HepG2 (cell line): ENCODE results near the gene MAGEL2. TPM values are rescaled to one million over a fixed set of nuclear protein-coding genes. Genes with fewer than 3 reads are reported as not detected.

ENCODE experiments used
- CEBPB ChIP-seq: IDR thresholded peaks from 2 replicates; pipeline ENCODE4 v1.6.1; 2011; ENCODE audit warnings: low read depth, low read length, improper control_type of control experiment, borderline replicate concordance
- ELF1 ChIP-seq: sonication (generic); formaldehyde crosslinking; IDR thresholded peaks from 2 replicates; pipeline ENCODE4 v1.4.0; 2020; ENCODE audit warnings: missing genetic modification reagents
- KDM5B ChIP-seq: sonication (generic); formaldehyde crosslinking; IDR thresholded peaks from 2 replicates; pipeline ENCODE4 v1.4.0; 2020; ENCODE audit warnings: missing genetic modification reagents, mild to moderate bottlenecking, borderline replicate concordance
- PATZ1 ChIP-seq: sonication (generic); formaldehyde crosslinking; IDR thresholded peaks from 2 replicates; pipeline ENCODE4 v1.4.0; 2020; ENCODE audit warnings: missing genetic modification reagents
- POLR2G ChIP-seq: fragments of 200-400 bp; formaldehyde crosslinking; IDR thresholded peaks from 2 replicates; pipeline ENCODE4 v1.6.1; 2018; ENCODE audit warnings: mild to moderate bottlenecking, low read depth, low read length, moderate library complexity
- ZBTB40 ChIP-seq, 2 experiments: fragments of 450-650 bp in 1 of 2; sonication (generic) in 1 of 2; formaldehyde crosslinking in 1 of 2; IDR thresholded peaks; 2 replicates each; pipeline versions ENCODE4 v1.6.1 to v1.8.0; 2016 to 2022; ENCODE audit warnings: antibody characterized with exemption in 1 of 2, mild to moderate bottlenecking in 1 of 2, missing genetic modification reagents in 1 of 2
- ZNF264 ChIP-seq: sonication (generic); formaldehyde crosslinking; IDR thresholded peaks from 2 replicates; pipeline ENCODE4 v1.4.0; 2020; ENCODE audit warnings: missing genetic modification reagents
- ZNF574 ChIP-seq: sonication (generic); formaldehyde crosslinking; IDR thresholded peaks from 2 replicates; pipeline ENCODE4 v1.4.0; 2020; ENCODE audit warnings: missing genetic modification reagents
- ZNF687 ChIP-seq: sonication (generic); formaldehyde crosslinking; IDR thresholded peaks from 2 replicates; pipeline ENCODE4 v1.5.1; 2020; ENCODE audit warnings: mild to moderate bottlenecking, missing genetic modification reagents, moderate library complexity
- ZSCAN30 ChIP-seq: sonication (generic); formaldehyde crosslinking; IDR thresholded peaks from 2 replicates; pipeline ENCODE4 v1.5.0; 2020; ENCODE audit warnings: mild to moderate bottlenecking, missing genetic modification reagents
- polyA plus RNA-seq, 8 experiments: library from polyadenylated mRNA; depleted of rRNA in 3 of 8; stranded (reverse) in 7 of 8; unstranded in 1 of 8; fragments of >200 nt; fragmentation: Illumina TruSeq in 4 of 8; extraction: Trizol in 4 of 8; gene quantifications; 2 replicates each; pipeline versions ENCODE4 v1.2.1 to v1.2.3, GENCODE V29; 2011 to 2016; ENCODE audit warnings: low read depth in 4 of 8, missing spikeins in 1 of 8, mixed read lengths in 1 of 8; ENCODE audit not compliant: insufficient read depth in 1 of 8
- total RNA-seq, 5 experiments: library from RNA; depleted of rRNA; stranded (reverse); fragments of >200 nt; fragmentation: Illumina TruSeq; extraction: Trizol; gene quantifications; 2 replicates each; pipeline ENCODE4 v1.2.3, GENCODE V29; 2016; ENCODE audit warnings: low read depth in 1 of 5

MAGEL2 gene
- total and polyA plus RNA-seq, 2 of the 13 experiments (the other 11 are each of a cell fraction or from before 2014, with no cell fraction given): not detected

GRCh38 chr15:23690450-23690852 lies 42.8 kb upstream of the MAGEL2 start (continued):
- peak; percentile 46; the same call in 1 of the 2 replicates for TF ChIP-seq ZNF574
- TF ChIP-seq ZNF264 (CRISPR knock-in tag): peak; percentile 74; the same call in 1 of the 2 replicates
- TF ChIP-seq ZSCAN30: 0 out of 2 replicates have a peak, but pooled peaks have one; percentile 27
- peak; percentile 97 for TF ChIP-seq CEBPB
- TF ChIP-seq ZBTB40 (IDR thresholded peaks at IDR 0.05): no peak
- peak; percentile 56; the same call in 1 of the 2 replicates for TF ChIP-seq ZBTB40 (CRISPR knock-in tag; IDR thresholded peaks at IDR 0.05)
- peak; percentile 52; the same call in 1 of the 2 replicates for TF ChIP-seq ELF1 (CRISPR knock-in tag)
- TF ChIP-seq KDM5B: no peak
- no peak for TF ChIP-seq POLR2G
- TF ChIP-seq PATZ1 (CRISPR knock-in tag): peak; percentile 70
- TF ChIP-seq ZNF687 (CRISPR knock-in tag): 0 out of 2 replicates have a peak, but pooled peaks have one; percentile 19
